A673 (cell line): ENCODE data around the gene SAMD13. TPM values are rescaled to one million over a fixed set of nuclear protein-coding genes. Genes with fewer than 3 reads are reported as not detected.

Experiments
- BruUV-seq: library from RNA; stranded (reverse); fragments of 400-500 nt; replicated peaks from 2 replicates; lab custom pipeline; 2021; lab: Mats Ljungman, UMichigan
- CTCF ChIA-PET: fragments of 300-600 bp; sonication (Branson Sonifier 250); formaldehyde crosslinking; loops from one replicate; lab custom pipeline; 2022; ENCODE audit warnings: antibody characterized with exemption; lab: Charles Lee
- POLR2A ChIA-PET: fragments of 300-600 bp; sonication (Branson Sonifier 250); formaldehyde crosslinking; loops from one replicate; lab custom pipeline; 2022; ENCODE audit warnings: antibody characterized with exemption; ENCODE audit not compliant: low non-redundant PET; lab: Charles Lee
- DNase-seq: peaks from one replicate; pipeline ENCODE4 v3.0.0-alpha.2; 2015; ENCODE audit warnings: low spot score
- H3K27ac ChIP-seq: fragments of 200-600 bp; sonication (generic); 2 replicates; pipeline ENCODE4 v1.5.1; 2016; ENCODE audit warnings: mixed run types, low read depth, mild to moderate bottlenecking, mixed read lengths, antibody characterized with exemption, low read length; ENCODE audit not compliant: poor library complexity, severe bottlenecking
- H3K27me3 ChIP-seq: fragments of 200-600 bp; sonication (generic); replicated peaks from 2 replicates; pipeline ENCODE4 v1.6.1; 2017; ENCODE audit warnings: mixed run types, low read depth, mild to moderate bottlenecking, mixed read lengths, antibody characterized with exemption, low read length; ENCODE audit not compliant: insufficient read depth, poor library complexity
- H3K36me3 ChIP-seq: fragments of 200-600 bp; sonication (generic); 2 replicates; pipeline ENCODE4 v1.6.1; 2016; ENCODE audit warnings: mixed run types, mild to moderate bottlenecking, mixed read lengths, antibody characterized with exemption, low read length; ENCODE audit not compliant: insufficient read depth, poor library complexity, severe bottlenecking
- H3K4me1 ChIP-seq: fragments of 200-600 bp; sonication (generic); 2 replicates; pipeline ENCODE4 v1.6.1; 2017; ENCODE audit warnings: mixed run types, mild to moderate bottlenecking, mixed read lengths, antibody characterized with exemption, low read length; ENCODE audit not compliant: insufficient read depth, poor library complexity, severe bottlenecking
- H3K4me3 ChIP-seq: fragments of 200-600 bp; sonication (generic); 2 replicates; pipeline ENCODE4 v1.5.1; 2016; ENCODE audit warnings: low read depth, mixed run types, mild to moderate bottlenecking, mixed read lengths, low read length; ENCODE audit not compliant: poor library complexity, severe bottlenecking
- H3K9me3 ChIP-seq: fragments of 200-600 bp; sonication (generic); 2 replicates; pipeline ENCODE4 v1.6.1; 2016; ENCODE audit warnings: mixed run types, low read depth, mild to moderate bottlenecking, mixed read lengths, antibody characterized with exemption, low read length; ENCODE audit not compliant: poor library complexity, severe bottlenecking
- CTCF ChIP-seq: fragments of 300-800, 200-600 bp; sonication (generic); conservative IDR thresholded peaks from 2 replicates; pipeline ENCODE4 v1.5.1; 2017; ENCODE audit warnings: low read depth, mild to moderate bottlenecking, antibody characterized with exemption, low read length, moderate library complexity, mixed read lengths
- EZH2 ChIP-seq: fragments of 200-600 bp; sonication (generic); IDR thresholded peaks from 2 replicates; pipeline ENCODE4 v1.6.1; 2017; ENCODE audit warnings: borderline replicate concordance, low read depth, mild to moderate bottlenecking, mixed read lengths, antibody characterized with exemption, low read length; ENCODE audit not compliant: poor library complexity, severe bottlenecking
- intact Hi-C: fragments of 100-400 bp; cut with micrococcal nuclease; formaldehyde crosslinking; loops from one replicate; pipeline ENCODE4 v1.10.0; 2022; ENCODE audit not compliant: unreplicated experiment
- total RNA-seq: library from RNA; stranded (reverse); gene quantifications from 2 replicates; pipeline ENCODE4 v1.2.3, GENCODE V29; 2021

SAMD13 gene
- total RNA-seq, 1 experiment from 2014 or later: 1.2 TPM

GRCh38 chr1:84291882-84292655 lies 9.4 kb upstream of the SAMD13 start:
- no peak for TF ChIP-seq EZH2
- TF ChIP-seq CTCF: no peak
- intact Hi-C loops: no loop called here
- BruUV-seq: no TSS peak
- no peak overlapping the region for H3K27ac ChIP-seq
- H3K36me3 ChIP-seq: no peaks in the 10 kb centered on the region
- no peaks in the 10 kb centered on the region for H3K4me1 ChIP-seq
- CTCF ChIA-PET: no interaction called here
- POLR2A ChIA-PET: no interaction called here
- H3K27me3 ChIP-seq: no peaks in the 10 kb centered on the region
- peaks cover 21% of the 10 kb centered on the region for H3K9me3 ChIP-seq
- no peak for DNase-seq
- no peak overlapping the region for H3K4me3 ChIP-seq

GRCh38 chr1:84293766-84294165 lies 7.7 kb upstream of the SAMD13 start:
- no peaks in the 10 kb centered on the region for H3K27me3 ChIP-seq
- H3K9me3 ChIP-seq: peaks cover 13% of the 10 kb centered on the region
- no peak overlapping the region for H3K4me3 ChIP-seq
- TF ChIP-seq EZH2: no peak
- no peak for TF ChIP-seq CTCF
- no peak for DNase-seq
- H3K36me3 ChIP-seq: no peaks in the 10 kb centered on the region
- ChIA-PET CTCF (no interaction called here), POLR2A (no interaction called here)
- H3K27ac ChIP-seq: no peak overlapping the region
- no TSS peak for BruUV-seq
- H3K4me1 ChIP-seq: no peaks in the 10 kb centered on the region
- intact Hi-C loops: no loop called here

- CTCF ChIA-PET: no interaction called here
- DNase-seq: no peak
- Histone ChIP-seq H3K27ac (no peak overlapping the region), H3K36me3 (no peaks in the 10 kb centered on the region), H3K27me3 (no peaks in the 10 kb centered on the region), H3K4me1 (peaks cover 6% of the 10 kb centered on the region), H3K9me3 (peaks cover 8% of the 10 kb centered on the region), H3K4me3 (no peak overlapping the region)
- BruUV-seq: no TSS peak
- TF ChIP-seq CTCF (no peak), EZH2 (no peak)
- intact Hi-C loops: loop anchor here (5.0 kb wide), 1 partner anchor 138 kb away; no protein-coding TSS in a partner anchor
- POLR2A ChIA-PET: no interaction called here
Measured at GRCh38 chr1:84294751-84295150, 6.8 kb upstream of the SAMD13 start.
